Right atrium auricular region (tissue), 2 donors: ENCODE data around the gene SMPDL3B. TPM values are rescaled to one million over a fixed set of nuclear protein-coding genes. Genes with fewer than 3 reads are reported as not detected.

Experiments
- DNase-seq: peaks from one replicate; pipeline ENCODE4 v3.0.0-alpha.2; 2019; ENCODE audit warnings: low spot score
- H3K27ac ChIP-seq, 2 donors: fragments of 200-600 bp; sonication (generic); 1 replicate in 1 of 2; 2 replicates in 1 of 2; pipeline ENCODE4 v1.5.1; 2016 to 2019
- H3K27me3 ChIP-seq, 2 donors: fragments of 200-600 bp; sonication (generic); one replicate each; pipeline versions ENCODE4 v1.5.1 to v1.6.0; 2017 to 2019
- H3K36me3 ChIP-seq: fragments of 200-600 bp; sonication (generic); one replicate; pipeline ENCODE4 v1.5.1; 2016
- H3K4me1 ChIP-seq, 2 donors: fragments of 200-600 bp; sonication (generic); one replicate each; pipeline versions ENCODE4 v1.5.1 to v1.6.0; 2017 to 2019
- H3K4me3 ChIP-seq, 2 donors: fragments of 200-600 bp; sonication (generic); 1 replicate in 1 of 2; 2 replicates in 1 of 2; pipeline ENCODE4 v1.5.1; 2017 to 2019; ENCODE audit warnings: mild to moderate bottlenecking in 1 of 2, moderate library complexity in 1 of 2
- H3K9me3 ChIP-seq, 2 donors: fragments of 200-600 bp; sonication (generic); one replicate each; pipeline ENCODE4 v1.5.1; 2019
- total RNA-seq, 2 donors: library from RNA; depleted of rRNA; stranded (reverse); fragments of >200 nt; gene quantifications; one replicate each; pipeline ENCODE4 v1.1.0, GENCODE V29; 2016
- TF ChIP-seq, protein P1 (sequence below), 2 donors: fragments of 200-600 bp; sonication (generic); IDR thresholded peaks; one replicate each; pipeline ENCODE4 v1.5.1; 2019; ENCODE audit warnings: antibody characterized with exemption in 2 of 2

Gene SMPDL3B
- total RNA-seq, 2 donors from 2014 or later: 0.78 to 6.7 TPM

DNA sequence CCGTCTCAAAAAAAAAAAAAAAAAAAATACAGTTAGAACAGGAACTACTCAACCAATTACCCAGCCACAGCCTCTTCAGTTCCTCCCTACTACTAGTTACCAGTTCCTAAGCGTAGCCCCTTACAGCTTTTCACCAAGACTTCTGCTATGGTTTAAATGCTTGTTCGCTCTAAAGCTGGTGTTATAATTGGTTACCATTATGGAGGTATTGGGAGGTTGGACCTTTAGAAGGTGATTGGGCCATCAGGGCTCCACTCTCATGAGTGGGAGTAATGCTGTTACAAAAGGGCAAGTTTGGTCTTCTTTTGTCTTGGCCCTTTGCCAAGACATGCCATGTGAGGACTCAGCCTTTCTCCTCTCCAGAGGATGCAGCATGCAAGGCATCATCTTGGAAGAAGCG lies 3.0 kb upstream of the SMPDL3B start:
- no peak for DNase-seq
- Histone ChIP-seq H3K36me3 (no peaks in the 10 kb centered on the region), H3K27me3 (no peaks in the 10 kb centered on the region), H3K4me1 (peaks cover 0 to 6% of the 10 kb centered on the region in 2 donors), H3K9me3 (no peaks in the 10 kb centered on the region), H3K27ac (no peak overlapping the region), H3K4me3 (no peak overlapping the region)
- TF ChIP-seq, protein P1, sequence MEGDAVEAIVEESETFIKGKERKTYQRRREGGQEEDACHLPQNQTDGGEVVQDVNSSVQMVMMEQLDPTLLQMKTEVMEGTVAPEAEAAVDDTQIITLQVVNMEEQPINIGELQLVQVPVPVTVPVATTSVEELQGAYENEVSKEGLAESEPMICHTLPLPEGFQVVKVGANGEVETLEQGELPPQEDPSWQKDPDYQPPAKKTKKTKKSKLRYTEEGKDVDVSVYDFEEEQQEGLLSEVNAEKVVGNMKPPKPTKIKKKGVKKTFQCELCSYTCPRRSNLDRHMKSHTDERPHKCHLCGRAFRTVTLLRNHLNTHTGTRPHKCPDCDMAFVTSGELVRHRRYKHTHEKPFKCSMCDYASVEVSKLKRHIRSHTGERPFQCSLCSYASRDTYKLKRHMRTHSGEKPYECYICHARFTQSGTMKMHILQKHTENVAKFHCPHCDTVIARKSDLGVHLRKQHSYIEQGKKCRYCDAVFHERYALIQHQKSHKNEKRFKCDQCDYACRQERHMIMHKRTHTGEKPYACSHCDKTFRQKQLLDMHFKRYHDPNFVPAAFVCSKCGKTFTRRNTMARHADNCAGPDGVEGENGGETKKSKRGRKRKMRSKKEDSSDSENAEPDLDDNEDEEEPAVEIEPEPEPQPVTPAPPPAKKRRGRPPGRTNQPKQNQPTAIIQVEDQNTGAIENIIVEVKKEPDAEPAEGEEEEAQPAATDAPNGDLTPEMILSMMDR (IDR thresholded peaks at IDR 0.05): no peak

DNA sequence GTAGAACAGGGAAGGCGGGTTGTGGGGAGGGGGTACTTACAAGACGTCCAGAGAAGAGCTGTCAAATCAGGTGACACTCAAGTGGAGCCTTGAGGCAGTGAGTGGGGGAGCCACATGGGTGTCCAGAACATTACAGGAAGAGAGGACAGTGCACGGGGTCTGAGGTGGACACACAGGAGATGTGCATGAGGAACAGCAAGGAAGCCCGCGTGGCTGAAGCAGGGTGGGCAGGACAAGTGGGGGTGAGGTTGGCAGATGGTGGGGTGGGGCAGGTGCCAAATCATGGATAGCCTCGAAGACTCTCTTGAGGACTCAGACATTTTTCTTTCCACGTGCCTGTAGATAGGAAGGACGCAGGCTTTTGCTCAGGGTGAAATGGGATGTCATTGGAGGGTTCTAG lies 921 bp downstream of the SMPDL3B start:
- no peaks in the 10 kb centered on the region for H3K9me3 ChIP-seq
- no peak overlapping the region for H3K27ac ChIP-seq
- TF ChIP-seq, protein P1 (IDR thresholded peaks at IDR 0.05): no peak

DNA sequence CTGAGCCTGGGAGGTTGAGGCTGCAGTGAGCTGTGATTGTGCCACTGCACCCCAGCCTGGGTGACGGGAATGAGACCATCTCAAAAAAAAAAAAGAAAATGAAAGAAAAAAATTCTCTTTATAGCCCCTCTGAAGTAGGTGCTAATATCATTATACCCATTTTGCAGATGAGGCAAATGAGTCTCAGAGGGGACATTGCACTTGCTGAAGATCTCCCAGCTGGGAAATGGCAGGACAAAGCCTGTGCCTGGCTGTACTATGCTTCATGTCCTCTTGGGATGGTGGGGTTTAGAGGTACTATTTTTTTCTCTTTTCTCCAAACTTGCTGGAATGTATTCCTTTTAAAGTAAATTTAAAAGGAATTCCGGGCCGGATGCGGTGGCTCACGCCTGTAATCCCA lies 1.6 kb downstream of the SMPDL3B start:
- no peak for DNase-seq
- Histone ChIP-seq H3K4me1 (peaks cover 0 to 6% of the 10 kb centered on the region in 2 donors), H3K36me3 (no peaks in the 10 kb centered on the region), H3K27ac (no peak overlapping the region), H3K27me3 (no peaks in the 10 kb centered on the region), H3K9me3 (no peaks in the 10 kb centered on the region), H3K4me3 (no peak overlapping the region)
- TF ChIP-seq, protein P1 (IDR thresholded peaks at IDR 0.05): no peak

More for the DNA sequence above, 921 bp downstream of the SMPDL3B start:
- Histone ChIP-seq H3K4me1 (peaks cover 0 to 6% of the 10 kb centered on the region in 2 donors), H3K4me3 (no peak overlapping the region), H3K27me3 (no peaks in the 10 kb centered on the region), H3K36me3 (no peaks in the 10 kb centered on the region)
- DNase-seq: no peak

DNA sequence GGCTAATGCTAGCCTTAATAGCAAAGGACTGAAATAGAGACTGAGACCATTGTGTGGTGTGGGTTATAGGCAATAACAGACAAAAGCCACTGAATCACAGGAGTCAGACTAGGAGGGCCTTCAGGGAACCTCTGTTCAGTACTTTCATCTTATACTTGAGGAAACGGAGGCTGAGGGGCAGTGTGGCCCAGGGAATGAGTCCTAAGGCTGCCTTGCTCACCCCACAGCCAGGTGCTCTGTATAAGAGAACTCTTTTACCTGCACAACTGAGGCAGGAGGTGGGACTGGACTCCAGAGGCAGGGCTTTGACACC lies 2.7 kb downstream of the SMPDL3B start:
- Histone ChIP-seq H3K27ac (no peak overlapping the region), H3K27me3 (no peaks in the 10 kb centered on the region), H3K4me1 (peaks cover 0 to 6% of the 10 kb centered on the region in 2 donors), H3K4me3 (no peak overlapping the region), H3K9me3 (no peaks in the 10 kb centered on the region), H3K36me3 (no peaks in the 10 kb centered on the region)
- DNase-seq: no peak
- TF ChIP-seq, protein P1 (IDR thresholded peaks at IDR 0.05): no peak

DNA sequence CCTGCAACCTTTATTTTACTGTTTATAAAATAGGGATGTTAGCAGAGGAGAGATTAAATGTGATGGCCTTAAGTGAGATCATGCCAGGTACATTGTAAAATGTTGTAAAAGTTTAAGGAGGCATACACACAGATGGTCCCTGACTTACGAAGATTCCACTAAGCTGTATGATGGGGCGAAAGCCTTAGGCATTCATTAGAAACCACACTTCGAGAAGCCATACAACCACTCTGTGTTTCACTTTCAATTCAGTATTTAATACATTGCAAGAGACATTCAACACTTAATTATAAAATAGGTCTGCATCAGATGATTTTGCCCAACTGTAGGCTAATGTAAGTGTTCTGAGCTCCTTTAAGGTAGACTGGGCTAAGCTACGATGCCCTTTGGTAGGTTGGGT lies 3.7 kb downstream of the SMPDL3B start:
- Histone ChIP-seq H3K27ac (no peak overlapping the region), H3K4me3 (no peak overlapping the region), H3K36me3 (no peaks in the 10 kb centered on the region), H3K27me3 (no peaks in the 10 kb centered on the region), H3K9me3 (no peaks in the 10 kb centered on the region), H3K4me1 (peaks cover 0 to 6% of the 10 kb centered on the region in 2 donors)
- TF ChIP-seq, protein P1 (IDR thresholded peaks at IDR 0.05): no peak
- no peak for DNase-seq

DNA sequence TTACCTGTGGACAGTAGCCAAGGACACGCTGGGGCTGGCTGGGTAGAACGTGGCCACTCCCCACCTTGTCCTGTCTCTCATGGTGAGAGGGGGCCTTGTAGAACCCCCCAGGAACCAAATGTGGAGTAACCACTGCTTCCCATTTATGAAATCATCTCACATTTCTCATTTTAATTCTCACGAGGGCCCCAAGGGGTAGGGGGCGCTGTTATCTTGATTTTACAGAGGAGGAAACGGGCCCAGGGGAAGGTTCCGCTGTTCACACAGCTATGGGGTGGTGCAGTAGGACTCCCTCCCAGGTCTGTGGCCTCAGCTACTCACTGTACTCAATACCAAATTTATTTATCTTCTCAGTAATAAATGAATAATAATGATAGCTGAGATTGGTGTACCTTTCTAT lies 5.5 kb downstream of the SMPDL3B start:
- H3K4me3 ChIP-seq: no peak overlapping the region
- DNase-seq: peak; percentile 66
- no peaks in the 10 kb centered on the region for H3K36me3 ChIP-seq
- TF ChIP-seq, protein P1 (IDR thresholded peaks at IDR 0.05): no peak
- H3K27ac ChIP-seq: no peak overlapping the region
- no peaks in the 10 kb centered on the region for H3K27me3 ChIP-seq
- H3K4me1 ChIP-seq: peaks cover 0 to 1% of the 10 kb centered on the region in 2 donors
- no peaks in the 10 kb centered on the region for H3K9me3 ChIP-seq
